ENCODE results near the gene PTPRN. TPM values are rescaled to one million over a fixed set of nuclear protein-coding genes. Genes with fewer than 3 reads are reported as not detected.
A peak's percentile ranks its signal among the peaks of the same experiment; 100 is the strongest.

PTPRN gene
- total and polyA plus RNA-seq, 9 of the 15 experiments (the other 6 are each of a cell fraction or from before 2014, with no cell fraction given), result 0.15 to 2.4 (median 0.43) TPM; not detected in 1

GRCh38 chr2:219294356-219295351 lies 14.5 kb downstream of the PTPRN start (continued):
- TF ChIP-seq ZBTB40 (IDR thresholded peaks at IDR 0.05) (peak; percentile 45; the same call in 1 of the 2 replicates), ZBTB40 (CRISPR knock-in tag; IDR thresholded peaks at IDR 0.05) (no peak), ERF (CRISPR knock-in tag; IDR thresholded peaks at IDR 0.05) (no peak), PPARD (CRISPR knock-in tag; IDR thresholded peaks at IDR 0.05) (no peak), PKNOX1 (IDR thresholded peaks at IDR 0.05) (peak; percentile 83), RUNX1 (IDR thresholded peaks at IDR 0.05; ENCODE audit: low read depth) (0 out of 2 replicates have a peak, but pooled peaks have one; percentile 29), CREB1 (IDR thresholded peaks at IDR 0.05) (peak; percentile 16; the same call in 1 of the 2 replicates), CREB1 (CRISPR knock-in tag; IDR thresholded peaks at IDR 0.05) (peak; percentile 69), SMARCE1 (IDR thresholded peaks at IDR 0.05) (peak; percentile 54), GATAD2A (IDR thresholded peaks at IDR 0.05) (0 out of 2 replicates have a peak, but pooled peaks have one; percentile 32), DIDO1 (tag; IDR thresholded peaks at IDR 0.05; ENCODE audit: low read depth) (no peak), ZFX (CRISPR knock-in tag; IDR thresholded peaks at IDR 0.05) (peak; percentile 96), MBD2 (IDR thresholded peaks at IDR 0.05; ENCODE audit: borderline replicate concordance, low read depth) (no peak), HDAC1 (IDR thresholded peaks at IDR 0.05) (peak in 1 of 2 experiments; percentile 56; a peak in 2 of 4 replicates), RBM39 (optimal IDR thresholded peaks at IDR 0.05; ENCODE audit: low read depth, low read length) (peak; percentile 57)
